ENCODE results near the gene SCD.
"Not testable (repeated sequence)": the region's sequence is repeated elsewhere in the genome, so short reads cannot be mapped to it uniquely, and the experiment has no call there.

SCD gene

GRCh38 chr10:100362570-100363496, 15.8 kb downstream of the SCD start:
- DNase-seq (ENCODE audit: low read depth in 2 of 2, low spot score in 1 of 2) = no peak

- DNase-seq (ENCODE audit: low read depth in 2 of 2, low spot score in 1 of 2) = no peak
Observed at GRCh38 chr10:100364175-100364574, 17.1 kb downstream of the SCD start.

GRCh38 chr10:100364735-100365391, 17.8 kb downstream of the SCD start:
- DNase-seq (ENCODE audit: low read depth in 2 of 2, low spot score in 1 of 2) = no peak

- no peak for DNase-seq (ENCODE audit: low read depth in 2 of 2, low spot score in 1 of 2)
Observed at GRCh38 chr10:100368721-100369120, 21.7 kb downstream of the SCD start.

- peak in 1 of 2 donors; percentile 18 for DNase-seq (ENCODE audit: low read depth in 2 of 2, low spot score in 1 of 2)
Observed at GRCh38 chr10:100370714-100371481, 23.9 kb downstream of the SCD start.

- no peak for DNase-seq (ENCODE audit: low read depth in 2 of 2, low spot score in 1 of 2)
Observed at GRCh38 chr10:100371482-100372027, 24.5 kb downstream of the SCD start.

- no peak for DNase-seq (ENCODE audit: low read depth in 2 of 2, low spot score in 1 of 2)
Observed at GRCh38 chr10:100372415-100373297, 25.6 kb downstream of the SCD start.

- DNase-seq (ENCODE audit: low read depth in 2 of 2, low spot score in 1 of 2) = peak; percentile 51 to 67
Observed at GRCh38 chr10:100373298-100374199, 26.5 kb downstream of the SCD start.

- no peak for DNase-seq (ENCODE audit: low read depth in 2 of 2, low spot score in 1 of 2)
Observed at GRCh38 chr10:100374200-100374655, 27.2 kb downstream of the SCD start.

GRCh38 chr10:100374677-100375353, 27.8 kb downstream of the SCD start:
- not testable (repeated sequence) for DNase-seq (ENCODE audit: low read depth in 2 of 2, low spot score in 1 of 2)

GRCh38 chr10:100376656-100377055, 29.6 kb downstream of the SCD start:
- DNase-seq (ENCODE audit: low read depth in 2 of 2, low spot score in 1 of 2) = not testable (repeated sequence)

GRCh38 chr10:100377830-100378229, 30.8 kb downstream of the SCD start:
- DNase-seq (ENCODE audit: low read depth in 2 of 2, low spot score in 1 of 2) = no peak

GRCh38 chr10:100380400-100380799, 33.4 kb downstream of the SCD start:
- DNase-seq (ENCODE audit: low read depth in 2 of 2, low spot score in 1 of 2) = no peak

- DNase-seq (ENCODE audit: low read depth in 2 of 2, low spot score in 1 of 2) = no peak
Observed at GRCh38 chr10:100382553-100382952, 35.5 kb downstream of the SCD start.

- DNase-seq (ENCODE audit: low read depth in 2 of 2, low spot score in 1 of 2) = no peak
Observed at GRCh38 chr10:100383251-100383650, 36.2 kb downstream of the SCD start.

GRCh38 chr10:100391163-100392002, 44.4 kb downstream of the SCD start:
- no peak for DNase-seq (ENCODE audit: low read depth in 2 of 2, low spot score in 1 of 2)

GRCh38 chr10:100392686-100393003, 45.6 kb downstream of the SCD start:
- DNase-seq (ENCODE audit: low read depth in 2 of 2, low spot score in 1 of 2) = no peak

- no peak for DNase-seq (ENCODE audit: low read depth in 2 of 2, low spot score in 1 of 2)
Observed at GRCh38 chr10:100395626-100396025, 48.6 kb downstream of the SCD start.
